K562 (cell line): Measurements from ENCODE around the gene DAPP1. TPM values are rescaled to one million over a fixed set of nuclear protein-coding genes. Genes with fewer than 3 reads are reported as not detected.
A peak's percentile ranks its signal among the peaks of the same experiment; 100 is the strongest.

Experiments
- ATAC-seq: fragments of 200-7000 bp; cut with Tn5 transposase; 3 replicates; pipeline ENCODE4 v1.9.1; 2020; ENCODE audit warnings: moderate library complexity
- BruUV-seq: library from RNA; stranded (reverse); fragments of 400-500 nt; replicated peaks from 2 replicates; lab custom pipeline; 2021; lab: Mats Ljungman, UMichigan
- CTCF ChIA-PET: fragments of 300-600 bp; formaldehyde crosslinking; extraction: SDS; loops from one replicate; lab custom pipeline; 2021; ENCODE audit warnings: low intra/inter-chr PET ratio; lab: Yijun Ruan, JAX
- POLR2A ChIA-PET: fragments of 300-600, 350-650 bp; sonication (Branson Sonifier 250); formaldehyde crosslinking; extraction: SDS; loops from one replicate; lab custom pipeline; 2021; ENCODE audit warnings: antibody characterized with exemption, inconsistent platforms; lab: Yijun Ruan, JAX
- DNase-seq, 4 experiments: peaks; one replicate each; pipeline versions ENCODE4 v3.0.0 to v3.0.0-alpha.2; 2011 to 2018; ENCODE audit warnings: low spot score in 3 of 4, mixed read lengths in 3 of 4; ENCODE audit errors: extremely low read depth in 1 of 4
- FAIRE-seq: peaks from 2 replicates; lab custom pipeline; 2011; peaks lifted over from hg19 to GRCh38; lab: Jason Lieb, UNC
- H2AFZ ChIP-seq: 2 replicates; pipeline ENCODE4 v1.6.0; 2011; ENCODE audit warnings: low read depth, low read length, control low read depth, inconsistent platforms
- H3K27ac ChIP-seq: fragments of 200-600 bp; 3 replicates; pipeline ENCODE4 v1.8.0; 2011; ENCODE audit warnings: low read depth, mild to moderate bottlenecking, control low read depth, inconsistent platforms, low read length, moderate library complexity, mixed read lengths; ENCODE audit errors: extremely low read depth
- H3K27me3 ChIP-seq, 2 experiments: fragments of 300-600 bp in 1 of 2; 2 replicates in 1 of 2; 3 replicates in 1 of 2; pipeline versions ENCODE4 v1.6.0 to v1.8.0; 2011; ENCODE audit warnings: inconsistent platforms in 2 of 2, low read length in 2 of 2, mild to moderate bottlenecking in 1 of 2, mixed read lengths in 1 of 2, moderate library complexity in 1 of 2; ENCODE audit not compliant: control insufficient read depth in 2 of 2, insufficient read depth in 2 of 2
- H3K36me3 ChIP-seq: fragments of 300-600 bp; 3 replicates; pipeline ENCODE4 v1.8.0; 2011; ENCODE audit warnings: mild to moderate bottlenecking, low read length, inconsistent platforms; ENCODE audit not compliant: control insufficient read depth, insufficient read depth
- H3K4me1 ChIP-seq, 2 experiments: fragments of 200-600 bp in 1 of 2; replicated peaks in 1 of 2; 2 replicates in 1 of 2; 3 replicates in 1 of 2; pipeline versions ENCODE4 v1.5.1 to v1.8.0; 2011; ENCODE audit warnings: inconsistent platforms in 2 of 2, low read length in 2 of 2, mild to moderate bottlenecking in 1 of 2, mixed read lengths in 1 of 2, moderate library complexity in 1 of 2; ENCODE audit not compliant: control insufficient read depth in 2 of 2, insufficient read depth in 2 of 2
- H3K4me2 ChIP-seq: 2 replicates; pipeline ENCODE4 v1.6.1; 2011; ENCODE audit warnings: low read length, control low read depth, inconsistent platforms, mixed read lengths; ENCODE audit not compliant: insufficient read depth
- H3K4me3 ChIP-seq: fragments of 200-600 bp; sonication (generic), shearing (Covaris generic); 2 replicates; pipeline ENCODE4 v1.5.1; 2016; ENCODE audit warnings: control low read depth, inconsistent platforms
- H3K79me2 ChIP-seq: fragments of 200-600 bp; 3 replicates; pipeline ENCODE4 v1.8.0; 2011; ENCODE audit warnings: low read length, inconsistent platforms; ENCODE audit not compliant: control insufficient read depth, insufficient read depth
- H3K9ac ChIP-seq, 2 experiments: 2 replicates each; pipeline versions ENCODE4 v1.6.0 to v1.6.1; 2011; ENCODE audit warnings: low read depth in 2 of 2, low read length in 2 of 2, control low read depth in 1 of 2, inconsistent platforms in 1 of 2, mild to moderate bottlenecking in 1 of 2, mixed read lengths in 1 of 2; ENCODE audit not compliant: insufficient read depth in 1 of 2
- H3K9me1 ChIP-seq: one replicate; pipeline ENCODE4 v1.6.0; 2011; ENCODE audit warnings: inconsistent platforms, mild to moderate bottlenecking, low read length, moderate library complexity; ENCODE audit not compliant: control insufficient read depth, insufficient read depth
- H3K9me3 ChIP-seq: replicated peaks from 2 replicates; pipeline ENCODE4 v1.5.1; 2011; ENCODE audit warnings: low read depth, low read length, inconsistent platforms; ENCODE audit not compliant: control insufficient read depth, insufficient read depth
- H4K20me1 ChIP-seq: replicated peaks from 2 replicates; pipeline ENCODE4 v1.6.1; 2011; ENCODE audit warnings: low read length, inconsistent platforms, mixed read lengths; ENCODE audit not compliant: control insufficient read depth, insufficient read depth
- HCFC1 ChIP-seq: IDR thresholded peaks from 2 replicates; pipeline ENCODE4 v1.6.1; 2012; ENCODE audit warnings: low read depth, low read length, improper control_type of control experiment
- ILK ChIP-seq: fragments of 450-650 bp; IDR thresholded peaks from 2 replicates; pipeline ENCODE4 v1.6.1; 2016; ENCODE audit warnings: missing genetic modification characterization, low read depth, mild to moderate bottlenecking, missing compliant biosample characterization, moderate library complexity, borderline replicate concordance
- KAT8 ChIP-seq: fragments of 450-650 bp; IDR thresholded peaks from 2 replicates; pipeline ENCODE4 v1.6.1; 2016; ENCODE audit warnings: low read depth, mild to moderate bottlenecking
- LARP7 ChIP-seq: fragments of 450-650 bp; IDR thresholded peaks from 2 replicates; pipeline ENCODE4 v1.6.1; 2016
- MIER1 ChIP-seq: fragments of 450-650 bp; IDR thresholded peaks from 2 replicates; pipeline ENCODE4 v1.6.1; 2016; ENCODE audit warnings: antibody characterized with exemption, mild to moderate bottlenecking, low read depth
- MTF1 ChIP-seq: fragments of 250-450 bp; sonication (Bioruptor Pico); IDR thresholded peaks from 2 replicates; pipeline ENCODE4 v1.9.0; 2021; ENCODE audit warnings: moderate library complexity, mild to moderate bottlenecking, inconsistent platforms, borderline replicate concordance
- TAF7 ChIP-seq: fragments of 450-650 bp; IDR thresholded peaks from 2 replicates; pipeline ENCODE4 v1.6.1; 2016; ENCODE audit warnings: missing genetic modification characterization, missing compliant biosample characterization
- ZNF12 ChIP-seq: sonication (generic); formaldehyde crosslinking; IDR thresholded peaks from 2 replicates; pipeline ENCODE4 v1.4.0; 2020; ENCODE audit warnings: mild to moderate bottlenecking, missing genetic modification reagents
- ZNF212 ChIP-seq: fragments of 450-650 bp; formaldehyde crosslinking; IDR thresholded peaks from 2 replicates; pipeline ENCODE4 v1.4.0; 2020; ENCODE audit warnings: mild to moderate bottlenecking
- WGBS: fragments of 100-300 bp; shearing (Covaris generic); methylation state at CpG from one replicate; pipeline ENCODE4 v1.1.6; 2016; ENCODE audit warnings: low coverage, mixed read lengths; ENCODE audit not compliant: insufficient coverage; ENCODE audit errors: missing lambda C conversion rate; 5-methylcytosine and 5-hydroxymethylcytosine counted together
- in situ Hi-C: fragments of 300-500 bp; cut with MboI; formaldehyde crosslinking; loops from 4 replicates; pipeline ENCODE4 v1.15.0; 2018; ENCODE audit warnings: inconsistent platforms, mixed read lengths
- intact Hi-C: fragments of 100-400 bp; cut with micrococcal nuclease; formaldehyde crosslinking; loops from 2 replicates; pipeline ENCODE4 v1.14.2; 2022
- polyA plus RNA-seq, 8 experiments: library from polyadenylated mRNA; depleted of rRNA in 4 of 8; stranded (reverse) in 5 of 8; unstranded in 3 of 8; fragments of >200 nt; fragmentation: Nextera tagmentation in 2 of 8; fragmentation: Illumina TruSeq in 1 of 8; extraction: Ambion mirVana in 2 of 8; extraction: Trizol in 1 of 8; gene quantifications; 2 replicates each; pipeline versions ENCODE4 v1.2.1 to v1.2.3, GENCODE V29; 2011 to 2014; ENCODE audit warnings: inconsistent platforms in 1 of 8, missing spikeins in 1 of 8
- total RNA-seq, 7 experiments: library from RNA; depleted of rRNA in 6 of 7; stranded (reverse); fragments of >200 nt in 6 of 7; fragmentation: Illumina TruSeq in 2 of 7; extraction: Trizol in 2 of 7; gene quantifications; 2 replicates each; pipeline versions ENCODE4 v1.2.1 to v1.2.3, GENCODE V29; 2011 to 2021; ENCODE audit warnings: low replicate concordance in 1 of 7

Gene DAPP1
- total and polyA plus RNA-seq, 9 of the 15 experiments (the other 6 are each of a cell fraction or from before 2014, with no cell fraction given): 1.9 to 7.2 (median 3.6) TPM

DNA sequence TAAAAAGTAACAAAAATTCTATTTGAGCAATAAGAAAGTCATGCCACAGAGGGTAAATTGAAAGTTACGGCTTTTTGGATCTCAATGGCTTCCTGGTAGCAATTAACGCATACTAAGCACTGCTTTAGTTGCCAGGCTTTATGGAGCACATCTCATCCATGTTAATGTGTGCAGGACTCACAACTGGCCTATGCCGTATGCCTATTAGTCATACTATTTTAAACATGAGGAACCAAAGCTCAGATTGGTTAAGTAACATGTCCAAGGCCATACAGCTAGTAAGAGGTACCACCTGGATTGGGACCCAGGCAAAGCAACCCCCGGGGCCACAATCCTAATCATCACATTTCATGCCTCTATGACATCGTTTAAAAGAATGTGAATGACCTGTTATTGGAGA, 17.1 kb downstream of the DAPP1 start (continued):
- TF ChIP-seq HCFC1 (no peak), MTF1 (CRISPR knock-in tag) (no peak), ZNF212 (no peak), MIER1 (no peak)

DNA sequence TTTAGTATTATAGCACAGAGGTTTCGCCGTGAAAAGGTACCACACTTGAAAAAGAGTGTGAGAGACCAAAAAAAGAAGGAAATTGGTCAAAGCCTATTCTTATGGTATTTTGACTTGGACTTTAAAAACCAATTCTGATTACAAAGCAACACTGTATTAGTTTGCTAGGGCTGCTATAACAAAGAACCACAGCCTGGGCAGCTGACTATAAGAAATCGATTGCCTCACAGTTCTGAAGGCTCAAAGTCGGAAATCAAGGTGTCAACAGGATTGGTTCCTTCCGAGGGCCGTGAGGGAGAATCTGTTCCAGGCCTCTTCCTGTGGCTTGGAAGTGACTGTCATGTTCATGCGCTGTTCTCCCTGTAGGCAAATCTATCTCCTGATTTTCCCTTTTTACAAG, 17.9 kb downstream of the DAPP1 start:
- no peaks in the 10 kb centered on the region for H3K9me3 ChIP-seq
- H3K79me2 ChIP-seq: no peaks in the 10 kb centered on the region
- H3K4me2 ChIP-seq: no peak overlapping the region
- POLR2A ChIA-PET: no interaction called here
- in situ Hi-C loops: no loop called here
- DNase-seq (no peak), ATAC-seq (no peak), FAIRE-seq (no peak)
- CTCF ChIA-PET: no interaction called here
- H3K4me1 ChIP-seq: no peaks in the 10 kb centered on the region; a peak in 1 of 5 replicates
- no peak overlapping the region for H2AFZ ChIP-seq
- intact Hi-C loops: no loop called here
- H3K9ac ChIP-seq: no peak overlapping the region
- BruUV-seq: no TSS peak
- H3K9me1 ChIP-seq: no peaks in the 10 kb centered on the region
- no peak overlapping the region for H3K4me3 ChIP-seq
- no peaks in the 10 kb centered on the region for H3K36me3 ChIP-seq
- no peaks in the 10 kb centered on the region for H3K27me3 ChIP-seq
- H3K27ac ChIP-seq: no peak overlapping the region
- WGBS: 65% methylated on average over 7 of the region's 7 CpGs
- TF ChIP-seq TAF7 (tag): no peak
- no peak for TF ChIP-seq ILK
- no peak for TF ChIP-seq KAT8
- TF ChIP-seq LARP7: no peak
- TF ChIP-seq ZNF12: peak; percentile 93
- TF ChIP-seq, all 486 proteins: peak for 1
- H4K20me1 ChIP-seq: no peaks in the 10 kb centered on the region
